Measurements from ENCODE around the gene SELENOT. TPM values are rescaled to one million over a fixed set of nuclear protein-coding genes. Genes with fewer than 3 reads are reported as not detected.
"Not testable (repeated sequence)": the region's sequence is repeated elsewhere in the genome, so short reads cannot be mapped to it uniquely, and the experiment has no call there.

Gene SELENOT
- total RNA-seq, 1 donor from 2014 or later = 63.9 TPM

- Mint-ChIP-seq H3K4me1 (peaks cover 9% of the 10 kb centered on the region), H3K4me3 (no peak overlapping the region), H3K9me3 (peaks cover 6% of the 10 kb centered on the region), H3K27ac (ENCODE audit: unreplicated experiment) (no peak overlapping the region), H3K27me3 (ENCODE audit: low read depth) (no peaks in the 10 kb centered on the region), H3K36me3 (ENCODE audit: low read depth) (peaks cover 32% of the 10 kb centered on the region)
- TF ChIP-seq CTCF (conservative IDR thresholded peaks at IDR 0.05) = no peak
- no peak for DNase-seq (ENCODE audit: low read depth, low spot score)
Observed at GRCh38 chr3:150613709-150614480, 10.8 kb downstream of the SELENOT start.

- H3K27ac Mint-ChIP-seq (ENCODE audit: unreplicated experiment) = no peak overlapping the region
- H3K4me1 Mint-ChIP-seq = no peaks in the 10 kb centered on the region
- no peak for TF ChIP-seq CTCF (conservative IDR thresholded peaks at IDR 0.05)
- H3K9me3 Mint-ChIP-seq = peaks cover 3% of the 10 kb centered on the region
- H3K36me3 Mint-ChIP-seq (ENCODE audit: low read depth) = peaks cover 19% of the 10 kb centered on the region
- no peaks in the 10 kb centered on the region for H3K27me3 Mint-ChIP-seq (ENCODE audit: low read depth)
- no peak for DNase-seq (ENCODE audit: low read depth, low spot score)
- H3K4me3 Mint-ChIP-seq = no peak overlapping the region
Observed at GRCh38 chr3:150620002-150620689, 17.0 kb downstream of the SELENOT start.

DNA sequence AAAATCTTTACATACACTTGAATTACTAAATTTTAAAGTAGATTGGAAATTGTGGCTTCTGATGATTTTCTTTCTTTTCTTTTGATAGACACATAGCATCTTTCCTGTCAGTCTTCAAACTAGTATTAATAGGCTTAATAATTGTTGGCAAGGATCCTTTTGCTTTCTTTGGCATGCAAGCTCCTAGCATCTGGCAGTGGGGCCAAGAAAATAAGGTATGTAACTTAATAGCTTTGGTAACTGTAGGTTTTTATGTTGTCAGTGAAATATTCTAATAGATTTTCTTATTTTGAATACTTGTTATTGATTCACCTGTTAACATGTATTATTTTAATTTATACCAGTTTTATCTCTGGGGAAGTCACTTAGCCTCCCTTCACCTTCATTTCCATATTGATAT lies 19.8 kb downstream of the SELENOT start:
- not testable (repeated sequence) for H3K4me3 Mint-ChIP-seq; DNase-seq (ENCODE audit: low read depth, low spot score); H3K4me1 Mint-ChIP-seq; H3K27me3 Mint-ChIP-seq (ENCODE audit: low read depth); H3K9me3 Mint-ChIP-seq; H3K27ac Mint-ChIP-seq (ENCODE audit: unreplicated experiment)
- H3K36me3 Mint-ChIP-seq (ENCODE audit: low read depth) = peaks cover 25% of the 10 kb centered on the region

GRCh38 chr3:150623945-150624344 lies 20.8 kb downstream of the SELENOT start:
- peaks cover 8% of the 10 kb centered on the region for H3K4me1 Mint-ChIP-seq
- no peaks in the 10 kb centered on the region for H3K27me3 Mint-ChIP-seq (ENCODE audit: low read depth)
- no peak for DNase-seq (ENCODE audit: low read depth, low spot score)
- no peak overlapping the region for H3K4me3 Mint-ChIP-seq
- no peak overlapping the region for H3K27ac Mint-ChIP-seq (ENCODE audit: unreplicated experiment)
- peaks cover 18% of the 10 kb centered on the region for H3K36me3 Mint-ChIP-seq (ENCODE audit: low read depth)
- H3K9me3 Mint-ChIP-seq = no peaks in the 10 kb centered on the region
- TF ChIP-seq CTCF (conservative IDR thresholded peaks at IDR 0.05) = no peak

GRCh38 chr3:150626148-150626930 lies 23.2 kb downstream of the SELENOT start:
- no peak for TF ChIP-seq CTCF (conservative IDR thresholded peaks at IDR 0.05)
- H3K4me1 Mint-ChIP-seq = peaks cover 8% of the 10 kb centered on the region
- no peak overlapping the region for H3K4me3 Mint-ChIP-seq
- H3K27ac Mint-ChIP-seq (ENCODE audit: unreplicated experiment) = no peak overlapping the region
- no peaks in the 10 kb centered on the region for H3K9me3 Mint-ChIP-seq
- H3K27me3 Mint-ChIP-seq (ENCODE audit: low read depth) = no peaks in the 10 kb centered on the region
- DNase-seq (ENCODE audit: low read depth, low spot score) = no peak
- H3K36me3 Mint-ChIP-seq (ENCODE audit: low read depth) = peaks cover 27% of the 10 kb centered on the region
